Heart left ventricle (tissue), 13 donors: Measurements from ENCODE around the gene EZH1.

ENCODE experiments used
- POLR2A ChIP-seq, 2 donors: fragments of 450-650 bp; IDR thresholded peaks; one replicate each; pipeline ENCODE4 v1.6.1; 2017; ENCODE audit warnings: antibody characterized with exemption in 2 of 2, mild to moderate bottlenecking in 2 of 2, moderate library complexity in 2 of 2
- TF ChIP-seq, protein P1 (sequence below), 12 donors: fragments of 200-600 bp; sonication (generic) in 4 of 12; IDR thresholded peaks; one replicate each; pipeline versions ENCODE4 v1.5.0 to v1.8.0; 2018 to 2022; ENCODE audit warnings: antibody characterized with exemption in 12 of 12, mild to moderate bottlenecking in 5 of 12
- donor health status: ischemic (EF 13 %, LVEDD 7.1; RV severe dilation, severe dysfunction).
- donor health status: DM: no; HTN: yes; CAD: no.
- donor health status: DM: no; HTN: no; CAD: no.
- donor health status: ischemic (EF 25% LVEDD 6.9; RV normal size, moderate dysfunction).
- donor health status: ischemic (EF 25% LVEDD 5.7; RV mildly dilated, moderate dysfunction).
- donor health status: ischemic (EF 35%, LVEDD 5.7; RV mildly dilated, moderate dysfunction).
- donor health status: nonischemic (EF 11% LVEDD 7.7; RV severe dilation, severe dysfunction).
- donor health status: DM: yes; HTN: yes; CAD: no.
- donor health status: PGD.
- donor health status: ischemic (EF 29% LVEDD 5.4; RV normal size, mild dysfunction).
- donor health status: nonischemic (EF 23%, LVEDD 6.1; RV moderate dilation, normal function).

GRCh38 chr17:42681976-42682721 lies 62.7 kb downstream of the EZH1 start, which contains the start of gene CNTNAP1:
- TF ChIP-seq, protein P1, sequence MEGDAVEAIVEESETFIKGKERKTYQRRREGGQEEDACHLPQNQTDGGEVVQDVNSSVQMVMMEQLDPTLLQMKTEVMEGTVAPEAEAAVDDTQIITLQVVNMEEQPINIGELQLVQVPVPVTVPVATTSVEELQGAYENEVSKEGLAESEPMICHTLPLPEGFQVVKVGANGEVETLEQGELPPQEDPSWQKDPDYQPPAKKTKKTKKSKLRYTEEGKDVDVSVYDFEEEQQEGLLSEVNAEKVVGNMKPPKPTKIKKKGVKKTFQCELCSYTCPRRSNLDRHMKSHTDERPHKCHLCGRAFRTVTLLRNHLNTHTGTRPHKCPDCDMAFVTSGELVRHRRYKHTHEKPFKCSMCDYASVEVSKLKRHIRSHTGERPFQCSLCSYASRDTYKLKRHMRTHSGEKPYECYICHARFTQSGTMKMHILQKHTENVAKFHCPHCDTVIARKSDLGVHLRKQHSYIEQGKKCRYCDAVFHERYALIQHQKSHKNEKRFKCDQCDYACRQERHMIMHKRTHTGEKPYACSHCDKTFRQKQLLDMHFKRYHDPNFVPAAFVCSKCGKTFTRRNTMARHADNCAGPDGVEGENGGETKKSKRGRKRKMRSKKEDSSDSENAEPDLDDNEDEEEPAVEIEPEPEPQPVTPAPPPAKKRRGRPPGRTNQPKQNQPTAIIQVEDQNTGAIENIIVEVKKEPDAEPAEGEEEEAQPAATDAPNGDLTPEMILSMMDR (IDR thresholded peaks at IDR 0.05): no peak
- TF ChIP-seq POLR2A (IDR thresholded peaks at IDR 0.05): no peak
